AG09319 (cell line): ENCODE results near the gene OR10A6.

ENCODE experiments used
- DNase-seq: peaks from one replicate; pipeline ENCODE4 v3.0.0-alpha.2; 2010; ENCODE audit warnings: low read depth; ENCODE audit errors: extremely low read depth
- CTCF ChIP-seq: IDR thresholded peaks from 2 replicates; pipeline ENCODE4 v1.5.1; 2011; ENCODE audit warnings: low read depth, mild to moderate bottlenecking, inconsistent platforms, low read length, moderate library complexity

OR10A6 gene

GRCh38 chr11:7911011-7911410, 20.1 kb downstream of the OR10A6 start:
- no peak for TF ChIP-seq CTCF
- DNase-seq, result no peak

- no peak for DNase-seq
- TF ChIP-seq CTCF, result no peak
These were observed 20.7 kb downstream of the OR10A6 start for GRCh38 chr11:7910286-7910788.

GRCh38 chr11:7909585-7910285, 21.3 kb downstream of the OR10A6 start:
- TF ChIP-seq CTCF, result no peak

GRCh38 chr11:7907121-7907520, 23.9 kb downstream of the OR10A6 start:
- DNase-seq, result no peak
- no peak for TF ChIP-seq CTCF

More at GRCh38 chr11:7909585-7910285, 21.3 kb downstream of the OR10A6 start:
- DNase-seq, result no peak

- DNase-seq, result no peak
- no peak for TF ChIP-seq CTCF
These were observed 24.6 kb downstream of the OR10A6 start for GRCh38 chr11:7906481-7906880.

- no peak for TF ChIP-seq CTCF
These were observed 25.1 kb downstream of the OR10A6 start for GRCh38 chr11:7905961-7906429.

GRCh38 chr11:7905549-7905948, 25.5 kb downstream of the OR10A6 start:
- TF ChIP-seq CTCF, result no peak
- no peak for DNase-seq

More at GRCh38 chr11:7905961-7906429, 25.1 kb downstream of the OR10A6 start:
- no peak for DNase-seq
